ENCODE measurements around the gene SLC17A6. TPM values are rescaled to one million over a fixed set of nuclear protein-coding genes. Genes with fewer than 3 reads are reported as not detected.

Gene SLC17A6
- total RNA-seq, 1 donor from 2014 or later, result not detected

- no peak for TF ChIP-seq CTCF (IDR thresholded peaks at IDR 0.05)
- H3K36me3 ChIP-seq, result no peaks in the 10 kb centered on the region
- H3K27me3 ChIP-seq, result peaks cover 42% of the 10 kb centered on the region
- no peaks in the 10 kb centered on the region for H3K4me1 ChIP-seq
- H3K4me3 ChIP-seq, result no peak overlapping the region
- DNase-seq (no peak), ATAC-seq (no peak)
- H3K27ac ChIP-seq, result no peak overlapping the region
- no peaks in the 10 kb centered on the region for H3K9me3 ChIP-seq
- intact Hi-C loops (cut with DNase I), result loop anchor here (10.0 kb wide), 1 partner anchor 448 kb away; no protein-coding TSS in a partner anchor
Observed at GRCh38 chr11:22336587-22336986, 1.6 kb upstream of the SLC17A6 start.

DNA sequence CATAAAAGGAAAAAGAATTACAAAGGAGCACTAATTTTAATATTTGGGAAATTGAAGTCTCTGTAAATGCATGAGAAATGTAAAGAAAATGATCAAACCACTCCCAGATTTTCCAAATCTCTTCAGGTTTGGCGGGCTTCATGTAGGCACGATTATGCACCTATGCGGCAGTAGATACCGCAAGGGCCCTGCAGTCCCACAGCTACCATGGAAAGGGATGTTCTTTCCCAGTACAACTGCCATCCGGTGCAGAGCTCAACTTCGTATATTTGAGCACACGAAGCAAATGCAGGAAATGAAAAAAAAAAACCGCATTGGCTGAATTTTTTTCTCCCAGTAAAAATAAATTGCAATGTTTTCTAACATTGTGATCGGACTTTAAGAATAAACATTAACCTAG lies 1.4 kb downstream of the SLC17A6 start:
- Histone ChIP-seq H3K9me3 (no peaks in the 10 kb centered on the region), H3K27me3 (peaks cover 66% of the 10 kb centered on the region), H3K27ac (no peak overlapping the region), H3K36me3 (no peaks in the 10 kb centered on the region), H3K4me3 (no peak overlapping the region), H3K4me1 (no peaks in the 10 kb centered on the region)
- intact Hi-C loops (cut with DNase I), result loop anchor here (10.0 kb wide), 1 partner anchor 445 kb away; no protein-coding TSS in a partner anchor
- DNase-seq, result no peak
- TF ChIP-seq CTCF (IDR thresholded peaks at IDR 0.05), result no peak
- ATAC-seq, result no peak

GRCh38 chr11:22340235-22340634 lies 2.1 kb downstream of the SLC17A6 start:
- Histone ChIP-seq H3K36me3 (no peaks in the 10 kb centered on the region), H3K4me1 (no peaks in the 10 kb centered on the region), H3K27ac (no peak overlapping the region), H3K27me3 (peaks cover 66% of the 10 kb centered on the region), H3K4me3 (no peak overlapping the region), H3K9me3 (no peaks in the 10 kb centered on the region)
- TF ChIP-seq CTCF (IDR thresholded peaks at IDR 0.05), result no peak
- intact Hi-C loops (cut with DNase I), result no loop called here
- DNase-seq, result no peak
- ATAC-seq, result no peak

DNA sequence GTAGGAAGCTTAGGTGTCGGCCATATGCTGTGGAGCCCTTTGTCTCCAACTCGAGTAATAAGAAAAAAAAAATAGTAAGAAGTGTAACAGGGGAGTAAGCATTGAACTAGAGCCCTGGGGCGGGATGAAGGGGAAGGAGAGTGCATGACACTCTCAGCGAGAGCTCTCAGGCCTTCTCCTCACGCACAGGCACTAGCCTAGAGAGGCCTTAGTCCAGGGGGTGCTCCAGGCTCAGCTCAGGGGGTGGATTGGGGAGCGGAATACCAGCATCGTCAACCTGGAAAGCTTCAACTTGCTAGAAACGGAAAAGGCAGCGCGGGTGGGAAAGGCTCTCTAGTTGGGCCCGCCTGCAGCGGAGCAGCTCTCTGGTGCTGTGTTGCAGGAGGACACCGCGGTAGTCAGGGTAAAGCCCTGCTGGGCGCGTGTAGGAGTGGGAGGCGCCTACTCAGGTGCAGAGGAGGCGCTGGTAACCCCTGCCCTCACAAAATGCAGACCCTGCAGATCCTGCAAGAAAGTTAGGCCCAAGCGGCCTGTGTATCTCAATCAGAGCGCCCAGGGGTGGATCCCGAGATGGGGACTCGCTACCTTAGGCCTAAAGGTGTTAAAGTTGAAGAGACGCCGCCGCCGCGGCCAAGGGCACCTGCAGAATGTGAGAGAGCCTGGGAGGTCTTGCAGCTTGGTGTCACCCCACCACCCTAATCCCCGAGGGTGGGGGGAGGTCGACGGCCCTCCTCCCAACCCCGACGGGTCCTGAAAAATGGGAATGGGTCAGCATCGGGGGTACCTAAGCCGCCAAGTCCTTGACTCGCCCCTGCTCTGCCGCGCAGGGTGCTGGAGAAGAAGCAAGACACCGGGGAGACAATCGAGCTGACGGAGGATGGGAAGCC lies 2.8 kb downstream of the SLC17A6 start:
- Histone ChIP-seq H3K27me3 (peaks cover 69% of the 10 kb centered on the region), H3K27ac (no peak overlapping the region), H3K4me3 (no peak overlapping the region), H3K9me3 (no peaks in the 10 kb centered on the region), H3K4me1 (no peaks in the 10 kb centered on the region), H3K36me3 (no peaks in the 10 kb centered on the region)
- ATAC-seq (peak; percentile 14), DNase-seq (peak; percentile 46)
- TF ChIP-seq CTCF (IDR thresholded peaks at IDR 0.05), result no peak
- intact Hi-C loops (cut with DNase I), result no loop called here

DNA sequence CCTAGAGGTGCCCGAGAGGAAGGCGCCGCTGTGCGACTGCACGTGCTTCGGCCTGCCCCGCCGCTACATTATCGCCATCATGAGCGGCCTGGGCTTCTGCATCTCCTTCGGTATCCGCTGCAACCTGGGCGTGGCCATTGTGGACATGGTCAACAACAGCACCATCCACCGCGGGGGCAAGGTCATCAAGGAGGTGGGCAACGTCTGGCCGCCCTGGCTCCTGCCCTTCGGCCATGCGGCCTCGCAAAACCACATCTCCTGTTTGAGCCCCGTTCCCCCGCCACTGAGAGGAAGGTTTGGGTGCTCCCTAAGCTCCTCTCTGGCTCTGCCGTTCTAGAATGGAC lies 3.4 kb downstream of the SLC17A6 start:
- DNase-seq, result no peak
- intact Hi-C loops (cut with DNase I), result no loop called here
- Histone ChIP-seq H3K4me3 (no peak overlapping the region), H3K27me3 (peaks cover 75% of the 10 kb centered on the region), H3K9me3 (no peaks in the 10 kb centered on the region), H3K4me1 (no peaks in the 10 kb centered on the region), H3K36me3 (no peaks in the 10 kb centered on the region), H3K27ac (no peak overlapping the region)
- peak; percentile 12 for ATAC-seq
- no peak for TF ChIP-seq CTCF (IDR thresholded peaks at IDR 0.05)

Measured in upper lobe of right lung (tissue), 1 donor.